Measurements from ENCODE around the gene ZFP14.
"Not testable (repeated sequence)": the region's sequence is repeated elsewhere in the genome, so short reads cannot be mapped to it uniquely, and the experiment has no call there.

Gene ZFP14

GRCh38 chr19:36330216-36330615 is 48.8 kb downstream of the ZFP14 start:
- DNase-seq (ENCODE audit: low read depth), result no peak

DNA sequence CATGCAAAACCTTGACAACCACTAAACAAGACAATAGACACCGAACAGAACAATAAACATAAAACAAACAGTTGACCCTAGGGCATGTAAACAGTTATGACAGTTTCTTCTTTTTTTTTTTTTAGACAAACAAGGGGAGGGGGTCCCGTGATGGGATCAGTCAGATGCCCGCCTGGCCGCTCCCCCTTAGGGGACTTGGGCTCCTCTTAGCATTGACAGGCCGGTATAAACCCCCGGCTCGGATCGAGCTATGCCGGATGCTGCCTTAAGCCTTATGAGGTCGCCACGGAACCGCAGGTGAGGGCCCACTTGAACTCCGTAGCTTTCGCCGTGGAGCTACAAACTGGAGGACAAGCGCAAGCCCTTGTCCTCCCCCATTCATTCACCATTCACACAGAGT is 49.5 kb downstream of the ZFP14 start:
- not testable (repeated sequence) for DNase-seq (ENCODE audit: low read depth)

GRCh38 chr19:36326649-36327048 is 52.4 kb downstream of the ZFP14 start:
- not testable (repeated sequence) for DNase-seq (ENCODE audit: low read depth)

DNA sequence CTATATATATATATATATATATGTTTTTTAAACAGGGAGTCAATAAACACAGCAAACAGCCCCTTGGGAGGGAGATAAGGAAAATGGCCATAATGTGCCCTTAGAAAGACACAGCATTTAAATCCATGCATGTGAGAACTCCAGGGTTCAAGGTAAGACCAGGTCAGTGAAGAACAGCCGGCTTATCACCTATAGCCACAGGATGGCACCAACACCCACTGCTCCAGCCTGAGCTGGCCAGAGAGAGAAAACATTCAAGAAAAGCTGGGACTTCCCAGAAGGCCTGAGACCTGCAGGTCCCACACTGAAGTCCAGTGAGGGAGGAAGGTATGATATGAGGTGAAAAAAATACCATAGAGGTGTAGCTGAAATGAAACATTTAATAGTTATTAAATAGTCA is 63.8 kb downstream of the ZFP14 start:
- DNase-seq (ENCODE audit: low read depth), result not testable (repeated sequence)

GRCh38 chr19:36314053-36314452 is 64.9 kb downstream of the ZFP14 start:
- not testable (repeated sequence) for DNase-seq (ENCODE audit: low read depth)

DNA sequence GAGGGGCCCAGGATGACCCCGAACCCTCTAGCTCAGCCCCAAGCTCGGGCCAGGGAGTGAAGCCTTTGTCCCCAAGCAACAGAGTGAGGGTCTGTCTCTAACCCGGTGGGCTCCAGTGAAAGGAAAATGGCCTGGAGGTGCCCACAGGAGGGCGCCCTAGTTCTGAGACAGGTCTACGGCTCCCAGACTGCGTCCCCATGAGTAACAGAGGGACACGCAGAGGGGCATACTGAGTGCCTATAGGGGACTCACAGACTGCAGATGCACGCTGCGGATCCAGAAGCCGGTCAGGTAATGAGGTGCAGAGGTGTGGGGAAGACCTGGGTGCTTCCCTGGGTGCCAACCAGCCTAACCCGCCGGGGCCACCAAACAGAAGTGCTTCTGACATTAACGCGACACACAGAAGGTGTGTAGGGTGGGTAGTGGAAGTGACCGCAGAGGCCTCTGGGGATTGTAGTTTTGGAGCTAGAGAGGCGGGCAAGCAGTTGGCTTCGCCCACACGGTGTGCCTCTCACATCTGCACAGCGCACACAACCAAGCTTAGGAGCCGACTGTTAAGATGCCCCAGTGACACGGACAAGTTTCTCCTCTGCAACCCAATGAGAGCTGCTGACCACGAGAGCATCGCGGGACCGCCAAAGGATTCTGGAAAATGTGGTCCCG is 67.8 kb downstream of the ZFP14 start:
- not testable (repeated sequence) for DNase-seq (ENCODE audit: low read depth)

DNA sequence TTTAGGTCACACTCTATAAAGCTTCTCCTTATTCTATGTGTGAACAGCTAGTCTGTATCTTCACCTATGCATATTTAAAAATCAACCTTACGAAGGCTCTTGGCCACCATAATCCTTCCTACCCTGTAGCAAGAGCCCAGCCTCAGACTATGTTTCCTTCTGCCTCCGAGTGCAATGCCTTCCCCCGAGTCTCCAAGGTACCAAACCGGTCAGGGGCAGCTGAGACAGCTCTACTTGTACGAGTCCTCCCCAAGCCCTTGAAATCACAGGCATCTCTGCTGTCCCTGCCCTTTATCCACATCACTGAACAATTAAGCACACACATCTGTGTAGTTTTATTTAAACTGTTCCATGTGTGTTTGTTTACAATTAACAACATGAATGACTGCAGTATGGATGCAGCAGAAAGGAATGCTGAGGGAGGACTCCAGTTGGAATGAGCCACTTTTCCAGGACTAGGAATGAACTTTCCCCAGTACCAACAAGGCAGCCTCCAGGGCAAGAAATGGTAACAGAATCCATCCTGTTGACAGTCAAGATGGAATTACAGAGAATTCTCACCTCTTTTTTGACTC is 68.5 kb downstream of the ZFP14 start:
- DNase-seq (ENCODE audit: low read depth), result not testable (repeated sequence)

GRCh38 chr19:36309759-36310158 is 69.2 kb downstream of the ZFP14 start:
- not testable (repeated sequence) for DNase-seq (ENCODE audit: low read depth)

GRCh38 chr19:36309309-36309708 is 69.7 kb downstream of the ZFP14 start:
- not testable (repeated sequence) for DNase-seq (ENCODE audit: low read depth)

GRCh38 chr19:36292317-36292716 is 86.7 kb downstream of the ZFP14 start:
- not testable (repeated sequence) for DNase-seq (ENCODE audit: low read depth)
